HG03103 (cell line): ENCODE measurements around the gene TNFRSF21.
"Not testable (repeated sequence)": the region's sequence is repeated elsewhere in the genome, so short reads cannot be mapped to it uniquely, and the experiment has no call there.

Experiments
- ATAC-seq: cut with Tn5 transposase; IDR thresholded peaks from one replicate; pipeline ENCODE4 v1.9.1; 2021; ENCODE audit warnings: low read depth; ENCODE audit not compliant: unreplicated experiment

The TNFRSF21 gene, protein sequence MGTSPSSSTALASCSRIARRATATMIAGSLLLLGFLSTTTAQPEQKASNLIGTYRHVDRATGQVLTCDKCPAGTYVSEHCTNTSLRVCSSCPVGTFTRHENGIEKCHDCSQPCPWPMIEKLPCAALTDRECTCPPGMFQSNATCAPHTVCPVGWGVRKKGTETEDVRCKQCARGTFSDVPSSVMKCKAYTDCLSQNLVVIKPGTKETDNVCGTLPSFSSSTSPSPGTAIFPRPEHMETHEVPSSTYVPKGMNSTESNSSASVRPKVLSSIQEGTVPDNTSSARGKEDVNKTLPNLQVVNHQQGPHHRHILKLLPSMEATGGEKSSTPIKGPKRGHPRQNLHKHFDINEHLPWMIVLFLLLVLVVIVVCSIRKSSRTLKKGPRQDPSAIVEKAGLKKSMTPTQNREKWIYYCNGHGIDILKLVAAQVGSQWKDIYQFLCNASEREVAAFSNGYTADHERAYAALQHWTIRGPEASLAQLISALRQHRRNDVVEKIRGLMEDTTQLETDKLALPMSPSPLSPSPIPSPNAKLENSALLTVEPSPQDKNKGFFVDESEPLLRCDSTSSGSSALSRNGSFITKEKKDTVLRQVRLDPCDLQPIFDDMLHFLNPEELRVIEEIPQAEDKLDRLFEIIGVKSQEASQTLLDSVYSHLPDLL

DNA sequence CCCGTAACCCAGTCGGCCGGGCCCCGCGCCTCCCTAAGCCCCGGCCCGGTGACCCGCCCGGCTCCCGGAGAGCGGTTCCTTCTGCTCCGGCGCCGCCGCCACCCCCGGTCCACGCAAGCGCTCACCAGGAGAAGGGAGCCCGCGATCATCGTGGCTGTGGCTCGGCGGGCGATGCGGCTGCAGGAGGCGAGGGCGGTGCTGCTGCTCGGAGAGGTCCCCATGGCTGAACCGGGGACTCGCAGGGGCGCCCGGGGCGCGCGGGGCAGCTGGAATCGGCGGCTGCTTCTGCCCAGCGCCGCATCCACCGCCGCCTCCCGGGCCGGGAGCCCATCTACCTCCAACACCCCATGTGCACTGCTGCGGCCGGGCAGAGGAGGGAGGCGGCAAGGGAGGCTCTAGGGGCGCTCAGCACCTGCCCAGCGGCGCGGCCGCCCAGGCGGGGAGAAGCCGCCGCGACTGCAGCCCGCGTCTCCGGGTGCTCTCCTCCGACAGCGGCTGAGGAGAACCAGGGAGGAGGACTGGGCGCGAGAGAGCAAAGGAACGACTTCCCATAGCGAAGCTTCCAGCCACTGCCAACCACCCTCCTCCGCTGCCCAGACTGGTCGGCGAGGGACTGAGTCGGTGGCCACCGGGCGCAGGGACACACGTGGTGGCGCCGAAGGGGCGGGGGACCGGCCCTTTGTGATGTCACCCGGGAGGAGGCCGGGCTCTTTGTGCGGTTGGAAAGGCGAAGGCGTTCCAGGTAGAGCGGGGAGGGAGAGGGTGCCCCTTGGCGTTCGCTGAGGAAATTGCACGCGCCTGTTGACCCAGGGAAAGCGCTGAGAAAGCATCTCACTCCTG lies at the start of gene TNFRSF21:
TSS of gene TNFRSF21 (minus strand) at position 615 of the 840 bp plus-strand sequence. CDS start at position 221, 394 bp downstream.
- ATAC-seq: peak; percentile 99

DNA sequence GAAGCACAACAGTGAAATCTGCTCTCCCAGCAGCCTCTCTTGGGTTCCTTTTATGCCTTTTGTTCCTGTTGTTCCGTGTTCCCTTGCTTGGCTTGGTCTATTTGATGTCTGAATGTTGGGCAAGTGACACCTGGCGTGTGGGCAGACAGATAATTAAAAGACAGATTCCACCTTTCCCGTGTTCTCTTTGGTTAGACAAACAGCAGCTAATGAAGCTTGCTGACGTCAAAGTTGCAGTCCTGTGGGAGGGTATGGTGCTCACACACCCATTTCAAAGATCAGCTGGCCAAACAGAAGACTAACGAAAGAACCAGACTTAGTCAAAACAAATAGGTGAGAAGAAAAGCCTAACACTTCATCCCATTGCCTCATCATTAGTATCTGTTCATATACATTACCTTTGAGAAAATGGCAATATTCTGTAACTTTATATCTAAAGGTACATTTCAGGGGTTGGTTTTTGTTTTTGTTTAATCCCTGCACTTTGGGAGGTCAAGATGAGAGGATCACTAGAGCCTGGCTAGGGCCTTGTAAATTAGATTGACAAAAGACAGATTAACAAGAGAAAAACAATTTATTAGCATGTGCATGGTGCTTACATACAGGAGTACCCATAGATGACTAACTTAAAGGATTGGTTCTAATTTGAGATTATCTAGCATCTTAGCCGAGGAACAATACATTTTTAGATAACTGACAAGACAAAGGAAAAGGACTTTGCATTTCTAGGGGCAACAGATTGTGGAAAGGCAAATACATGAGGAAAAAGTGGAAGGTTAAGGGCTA lies 48.9 kb upstream of the TNFRSF21 start:
- ATAC-seq: no peak

DNA sequence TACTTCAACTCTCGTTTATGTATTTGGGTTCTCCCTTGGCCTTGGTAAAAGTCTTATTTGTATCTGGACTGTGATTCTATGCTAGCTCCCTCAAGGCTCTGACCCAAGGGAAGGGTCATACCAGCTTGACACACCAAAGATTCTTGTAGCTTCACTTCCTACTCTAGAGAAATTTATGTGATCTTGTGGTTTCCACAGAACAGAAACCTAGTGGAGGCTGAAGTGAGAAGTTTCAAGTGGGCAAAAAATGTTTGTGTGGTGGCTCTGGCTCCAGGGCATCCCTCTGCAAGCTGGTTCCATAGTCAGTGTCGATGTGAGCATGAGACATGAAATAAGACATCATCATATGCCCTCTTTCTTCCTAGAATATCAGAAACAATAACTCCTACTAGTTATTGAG lies 48.1 kb upstream of the TNFRSF21 start:
- peak; percentile 59 for ATAC-seq

DNA sequence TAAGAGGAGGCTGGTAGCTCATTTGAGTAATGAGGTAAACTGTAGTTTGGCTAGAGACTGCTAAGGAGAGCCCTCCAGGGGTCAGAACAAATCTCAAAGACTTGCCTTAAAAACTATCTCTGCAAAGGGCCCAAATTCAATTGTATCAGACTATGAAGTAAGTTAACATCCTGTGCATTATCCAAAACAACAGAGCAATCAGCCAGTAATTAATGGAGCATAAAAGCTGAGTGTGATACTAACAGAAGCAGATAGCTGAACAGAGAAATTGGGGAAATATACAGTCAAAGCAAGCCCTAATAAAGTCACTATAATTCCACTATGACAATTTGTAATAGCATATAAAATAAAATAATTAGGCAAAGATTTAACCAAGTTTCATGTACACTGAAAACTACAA lies 45.8 kb upstream of the TNFRSF21 start:
- ATAC-seq: no peak

DNA sequence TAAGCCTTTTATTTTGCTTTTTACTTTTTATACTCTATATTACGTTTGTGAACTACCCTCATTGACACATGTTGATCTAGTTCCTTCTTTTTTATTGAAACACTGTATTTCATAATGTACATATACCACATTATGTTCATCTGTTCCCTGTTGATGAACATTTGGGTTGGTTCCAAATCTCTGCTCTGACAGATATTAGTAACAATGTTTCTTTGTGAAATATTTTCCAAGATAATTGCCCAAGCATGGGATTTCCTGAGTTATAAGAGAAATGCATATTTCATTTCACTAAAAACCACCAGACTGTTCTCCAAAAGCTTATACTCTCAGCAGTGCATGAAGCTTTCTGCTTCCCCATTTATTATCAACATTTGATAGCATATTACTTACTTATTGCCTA lies 44.2 kb upstream of the TNFRSF21 start:
- ATAC-seq: no peak

DNA sequence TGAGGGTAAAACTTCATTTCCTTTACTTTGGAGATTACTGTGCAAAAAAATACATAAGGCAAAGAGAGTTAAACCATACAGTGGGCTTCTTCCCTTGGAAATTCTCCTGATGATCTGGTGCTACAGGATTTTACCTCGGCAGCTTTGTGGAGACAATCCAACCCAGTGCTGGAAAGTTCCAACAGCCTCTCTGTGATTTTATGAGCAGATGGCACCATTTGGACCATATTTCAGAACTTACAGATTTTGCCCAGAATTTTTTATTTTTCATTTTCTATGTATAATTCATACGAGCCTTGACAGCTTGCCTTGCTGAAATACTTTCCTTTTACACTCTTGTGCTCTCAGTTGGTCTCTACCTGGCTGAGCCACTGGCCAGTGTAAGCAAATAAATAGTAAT lies 43.3 kb upstream of the TNFRSF21 start:
- ATAC-seq: no peak

DNA sequence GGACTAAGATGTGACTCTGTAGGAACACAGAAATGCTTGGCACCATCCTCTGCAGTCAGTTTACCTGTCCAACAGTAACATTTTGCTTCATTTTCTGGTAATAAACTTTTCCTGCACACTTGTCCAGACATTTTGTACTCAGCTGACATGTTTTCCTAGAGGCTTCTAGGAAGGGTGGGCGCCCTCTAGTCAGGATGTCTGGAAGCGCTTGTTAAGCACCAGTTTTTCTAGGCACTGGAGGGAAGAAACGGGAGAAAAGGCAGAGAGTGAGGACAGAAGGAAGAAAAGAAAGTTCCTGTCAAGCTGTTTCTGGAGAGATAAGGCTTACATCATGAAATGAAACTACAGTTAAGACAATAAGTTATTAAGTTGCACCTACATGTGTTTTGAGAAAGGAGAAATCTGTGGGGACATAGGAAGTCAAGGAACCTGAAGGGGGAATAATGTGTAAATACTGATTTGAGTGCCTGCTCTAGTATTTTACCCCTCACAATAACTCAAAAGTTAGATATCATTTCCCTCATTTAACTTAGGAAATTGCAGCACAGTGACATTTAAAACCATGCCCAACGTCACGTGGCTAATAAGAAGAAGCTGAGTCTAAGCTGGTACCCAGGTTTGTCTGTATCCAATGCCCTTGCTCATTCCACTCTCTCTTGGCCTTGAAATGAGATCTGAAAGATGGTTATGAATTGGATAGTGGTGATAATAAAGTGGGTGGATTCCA lies 42.7 kb upstream of the TNFRSF21 start:
- no peak for ATAC-seq

DNA sequence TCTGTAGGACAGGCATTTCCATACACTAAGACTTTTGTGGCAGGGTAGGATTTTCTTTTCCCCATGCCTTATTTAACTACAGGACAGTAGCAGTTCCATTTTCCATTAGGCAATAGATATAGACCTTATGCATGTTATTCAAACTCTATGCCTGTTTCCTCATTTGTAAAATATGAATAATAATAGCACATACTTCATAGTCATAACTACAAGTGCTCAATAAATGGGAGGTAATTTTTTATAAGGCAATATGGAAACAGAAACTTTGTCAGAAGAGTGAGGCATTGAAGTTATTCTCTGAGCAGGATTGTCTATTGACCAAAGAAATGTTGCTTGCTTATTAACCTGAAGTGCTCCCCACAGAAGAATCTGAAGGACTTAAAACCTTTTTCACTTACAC lies 41.9 kb upstream of the TNFRSF21 start:
- no peak for ATAC-seq

DNA sequence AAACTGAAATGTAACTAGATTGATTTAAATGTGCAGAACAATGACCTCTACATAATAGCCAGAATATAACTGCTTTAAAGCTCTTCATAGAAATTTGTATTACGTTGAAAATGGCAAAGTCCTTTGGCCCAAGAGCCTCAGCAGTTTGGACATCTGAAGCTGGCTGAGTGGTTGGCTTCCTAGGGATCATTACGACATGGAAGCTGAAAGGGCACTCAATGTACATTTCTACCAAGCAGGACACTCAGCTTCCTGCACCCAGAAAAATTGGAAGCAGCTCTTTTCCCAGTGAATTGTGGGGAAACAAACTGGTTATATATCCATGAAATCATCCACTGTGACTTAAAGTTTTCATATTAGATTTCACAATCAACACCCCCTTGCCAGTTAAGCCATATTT lies 40.2 kb upstream of the TNFRSF21 start:
- no peak for ATAC-seq

DNA sequence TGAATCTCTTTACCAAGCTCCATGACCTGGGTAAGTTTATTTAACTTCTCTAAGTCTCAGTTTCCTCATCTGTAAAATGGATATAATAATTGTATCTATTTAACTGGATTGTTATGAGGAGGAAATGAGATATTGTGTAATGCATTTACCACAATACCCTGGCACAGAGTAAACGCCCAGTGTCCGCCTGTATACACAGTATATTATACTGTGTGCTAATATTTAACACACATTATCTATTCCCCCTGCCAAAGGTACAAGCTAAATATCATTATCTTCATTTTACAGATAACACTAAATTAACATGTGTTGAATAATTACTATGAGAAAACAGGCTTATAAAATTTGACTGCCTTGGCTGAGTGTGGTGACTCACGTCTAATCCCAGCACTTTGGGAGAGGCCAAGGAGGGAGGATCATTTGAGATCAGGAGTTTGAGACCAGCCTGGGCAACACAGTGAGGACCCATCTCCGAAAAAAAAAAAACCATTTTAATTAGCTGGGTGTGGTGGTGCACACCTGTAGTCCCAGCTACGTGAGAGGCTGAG lies 38.7 kb upstream of the TNFRSF21 start:
- ATAC-seq: no peak

DNA sequence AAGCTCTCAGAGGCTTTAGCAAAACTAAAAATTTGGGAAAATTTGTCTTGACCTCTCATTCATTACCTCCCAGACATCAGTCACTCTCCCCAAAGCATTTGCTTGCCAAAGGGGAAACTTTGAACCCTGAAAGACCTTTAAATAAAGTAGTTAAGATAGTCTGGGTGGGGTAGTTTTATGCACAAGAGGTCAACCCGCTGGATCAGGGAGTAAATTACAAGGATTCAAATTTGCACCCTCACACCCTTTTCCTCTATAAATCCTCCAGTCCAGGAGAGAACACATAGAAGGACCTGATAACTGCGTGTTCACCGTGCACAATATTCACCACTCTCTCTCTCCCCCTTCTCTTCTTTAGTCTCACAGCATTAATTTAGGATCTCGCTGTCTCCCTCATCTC lies 36.1 kb upstream of the TNFRSF21 start:
- no peak for ATAC-seq

DNA sequence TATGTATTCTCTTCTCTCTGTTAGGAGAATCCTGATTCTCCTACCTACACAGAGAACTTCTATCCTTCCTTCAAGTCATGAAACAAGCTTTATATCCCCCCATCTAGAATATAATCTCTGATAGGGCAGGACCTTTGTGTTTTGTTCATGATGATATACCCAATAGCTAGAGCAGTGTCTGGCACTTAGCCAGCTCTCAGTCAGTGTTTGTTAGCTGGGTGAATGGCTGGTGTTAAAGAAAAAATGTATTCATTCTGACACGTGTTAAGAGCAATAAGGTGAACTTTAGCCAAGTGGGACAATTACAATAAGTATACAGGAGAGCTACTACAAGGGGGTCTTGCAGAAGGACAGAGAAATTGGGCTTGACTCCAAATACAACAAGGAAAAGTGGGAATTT lies 34.3 kb upstream of the TNFRSF21 start:
- no peak for ATAC-seq

DNA sequence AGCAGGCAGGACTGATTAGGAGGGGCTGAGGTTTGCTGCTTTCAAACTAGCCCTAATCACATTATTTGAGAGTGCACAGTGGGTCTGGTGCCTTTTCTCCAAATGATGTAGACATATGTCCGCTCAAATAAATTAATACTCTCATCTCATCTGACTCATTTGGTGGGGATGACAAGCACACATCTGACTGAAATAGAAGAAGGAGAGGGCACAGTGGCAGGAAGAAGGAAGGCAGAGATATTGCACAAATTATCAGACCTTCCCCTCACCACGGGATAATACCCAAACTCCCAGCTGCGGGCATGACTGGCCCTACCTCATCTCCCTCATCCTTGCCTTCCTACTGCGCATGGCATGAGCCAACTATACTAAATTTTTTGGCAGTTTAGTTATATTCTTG lies 33.9 kb upstream of the TNFRSF21 start:
- no peak for ATAC-seq

DNA sequence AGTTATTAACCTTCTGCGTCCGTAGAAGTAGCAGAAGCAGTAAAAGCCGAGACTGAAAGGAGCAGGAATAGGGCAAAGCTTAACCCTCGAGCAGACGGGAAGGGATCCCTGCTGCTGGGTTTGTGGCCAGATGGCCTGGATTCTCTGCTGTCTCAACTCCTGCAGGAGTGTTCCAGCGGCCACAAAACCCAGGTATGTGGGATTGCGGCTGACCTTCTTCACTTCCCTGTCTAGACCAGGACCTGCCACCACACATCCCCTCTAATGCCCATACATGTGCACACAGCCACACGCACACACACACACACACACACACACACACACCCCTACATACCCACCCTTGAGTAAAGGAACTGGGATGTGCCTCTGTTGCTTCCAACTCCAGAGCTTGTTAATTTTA lies 33.1 kb upstream of the TNFRSF21 start:
- no peak for ATAC-seq

DNA sequence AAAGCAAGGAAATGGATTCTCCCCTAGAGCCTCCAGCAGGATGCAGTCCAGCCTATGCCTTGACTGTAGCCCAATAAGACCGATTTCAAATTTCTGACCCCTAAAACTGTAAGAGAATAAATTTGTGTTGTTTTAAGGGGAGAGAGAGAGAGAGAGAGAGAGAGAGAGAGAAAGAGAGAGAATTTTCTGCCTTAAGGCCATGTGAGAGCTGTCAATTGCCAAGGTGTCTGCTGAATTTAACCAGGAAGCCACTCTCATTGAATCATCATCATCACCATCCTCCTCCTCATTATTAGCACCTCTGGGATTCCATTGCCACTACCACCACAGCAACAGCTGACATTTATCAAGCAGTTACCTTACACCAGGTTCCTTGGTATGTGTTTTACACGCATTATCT lies 27.8 kb upstream of the TNFRSF21 start:
- ATAC-seq: no peak

DNA sequence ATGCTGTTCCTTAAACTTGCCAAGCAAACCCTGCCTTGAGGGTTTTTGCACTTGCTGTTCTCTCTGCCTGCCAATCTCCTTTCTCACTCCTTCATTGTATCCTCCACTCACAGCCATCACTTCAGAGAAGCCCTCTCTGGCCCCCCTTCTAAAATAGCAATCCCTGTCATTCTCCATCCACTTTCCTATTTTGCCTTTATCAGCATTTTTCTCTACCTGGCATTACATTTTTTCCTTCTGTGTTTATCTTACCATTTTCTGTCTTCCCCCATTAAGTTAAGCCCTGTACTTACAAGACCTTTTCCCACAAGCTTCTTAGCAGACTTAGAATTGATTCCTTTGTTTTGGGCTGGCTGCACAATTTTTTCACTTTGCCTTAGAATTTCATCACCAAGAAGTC lies 26.6 kb upstream of the TNFRSF21 start:
- ATAC-seq: no peak

DNA sequence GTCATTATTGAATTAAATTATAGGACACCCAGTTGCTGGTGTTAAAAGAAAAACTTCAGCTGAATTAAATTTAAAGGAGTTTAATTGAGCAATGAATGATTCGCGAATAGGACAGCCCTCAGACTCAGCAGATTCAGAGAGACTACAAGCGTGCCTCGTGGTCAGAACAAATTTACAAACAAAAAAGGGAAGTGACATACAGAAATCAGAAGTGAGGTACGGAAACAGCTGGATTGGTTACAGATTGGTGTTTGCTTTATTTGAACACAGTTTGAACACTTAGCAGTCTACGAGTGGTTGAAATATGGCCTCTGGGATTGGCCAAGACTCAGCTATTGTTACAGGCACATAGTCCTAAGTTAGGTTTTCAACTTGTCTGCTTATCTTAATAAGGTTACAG lies 25.8 kb upstream of the TNFRSF21 start:
- peak; percentile 92 for ATAC-seq

DNA sequence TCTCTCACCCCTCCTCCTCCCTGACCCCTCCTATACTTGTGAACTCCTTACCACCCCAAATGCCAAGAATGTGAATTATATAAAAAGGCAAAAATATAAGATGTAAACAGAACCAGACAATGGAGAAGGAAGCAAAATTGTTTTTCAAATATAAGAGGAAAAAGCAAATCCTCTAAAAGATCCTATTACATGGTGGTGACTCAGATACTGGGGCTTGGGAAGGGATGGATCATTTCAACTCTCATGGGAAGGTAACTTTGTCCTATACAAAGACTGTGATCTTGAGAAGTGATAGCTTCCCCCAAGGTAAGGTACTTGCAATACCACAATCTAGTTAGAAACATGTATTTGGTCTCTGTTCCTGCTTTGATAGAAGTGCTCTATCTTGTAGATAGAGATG lies 24.6 kb upstream of the TNFRSF21 start:
- ATAC-seq: no peak

DNA sequence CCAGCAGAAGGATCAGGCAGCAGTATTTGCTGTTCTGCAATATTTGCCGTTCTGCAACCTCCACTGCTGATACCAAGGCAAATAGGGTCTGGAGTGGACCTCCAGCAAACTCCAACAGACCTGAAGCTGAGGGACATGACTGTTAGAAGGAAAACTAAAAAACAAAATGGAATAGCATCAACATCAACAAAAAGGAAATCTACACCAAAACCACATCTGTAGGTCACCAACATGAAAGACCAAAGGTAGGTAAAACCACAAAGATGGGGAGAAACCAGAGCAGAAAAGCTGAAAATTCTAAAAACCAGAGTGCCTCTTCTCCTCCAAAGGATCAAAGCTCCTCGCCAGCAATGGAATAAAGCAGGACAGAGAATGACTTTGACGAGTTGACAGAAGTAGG lies 18.9 kb upstream of the TNFRSF21 start:
- ATAC-seq: not testable (repeated sequence)

DNA sequence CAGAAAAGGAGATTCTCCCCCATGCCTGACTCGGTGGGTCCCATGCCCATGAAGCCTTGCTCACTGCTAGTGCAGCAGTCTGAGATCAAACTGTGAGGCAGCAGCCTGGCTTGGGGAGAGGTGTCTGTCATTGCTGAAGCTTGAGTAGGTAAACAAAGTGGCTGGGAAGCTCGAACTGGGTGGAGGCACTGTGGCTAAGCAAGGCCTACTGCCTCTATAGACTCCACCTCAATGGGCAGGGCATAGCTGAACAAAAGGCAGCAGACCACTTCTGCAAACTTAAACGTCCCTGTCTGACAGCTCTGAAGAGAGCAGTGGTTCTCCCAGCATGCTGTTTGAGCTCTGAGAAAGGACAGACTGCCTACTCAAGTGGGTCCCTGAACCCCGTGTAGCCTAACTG lies 18.4 kb upstream of the TNFRSF21 start:
- ATAC-seq: not testable (repeated sequence)
